LHCN-M2 (cell line): ENCODE results near the gene MYO19. TPM values are rescaled to one million over a fixed set of nuclear protein-coding genes. Genes with fewer than 3 reads are reported as not detected.
"Not testable (repeated sequence)": the region's sequence is repeated elsewhere in the genome, so short reads cannot be mapped to it uniquely, and the experiment has no call there.

Source experiments
- DNase-seq: peaks from one replicate; pipeline ENCODE4 v3.0.0-alpha.2; 2012; ENCODE audit warnings: low read depth
- total RNA-seq: library from RNA; depleted of rRNA; stranded (reverse); fragments of >200 nt; gene quantifications from 2 replicates; pipeline ENCODE4 v1.2.3, GENCODE V29; 2014; rRNA removed

Gene MYO19
- total RNA-seq, 1 experiment from 2014 or later: 66.8 TPM

DNA sequence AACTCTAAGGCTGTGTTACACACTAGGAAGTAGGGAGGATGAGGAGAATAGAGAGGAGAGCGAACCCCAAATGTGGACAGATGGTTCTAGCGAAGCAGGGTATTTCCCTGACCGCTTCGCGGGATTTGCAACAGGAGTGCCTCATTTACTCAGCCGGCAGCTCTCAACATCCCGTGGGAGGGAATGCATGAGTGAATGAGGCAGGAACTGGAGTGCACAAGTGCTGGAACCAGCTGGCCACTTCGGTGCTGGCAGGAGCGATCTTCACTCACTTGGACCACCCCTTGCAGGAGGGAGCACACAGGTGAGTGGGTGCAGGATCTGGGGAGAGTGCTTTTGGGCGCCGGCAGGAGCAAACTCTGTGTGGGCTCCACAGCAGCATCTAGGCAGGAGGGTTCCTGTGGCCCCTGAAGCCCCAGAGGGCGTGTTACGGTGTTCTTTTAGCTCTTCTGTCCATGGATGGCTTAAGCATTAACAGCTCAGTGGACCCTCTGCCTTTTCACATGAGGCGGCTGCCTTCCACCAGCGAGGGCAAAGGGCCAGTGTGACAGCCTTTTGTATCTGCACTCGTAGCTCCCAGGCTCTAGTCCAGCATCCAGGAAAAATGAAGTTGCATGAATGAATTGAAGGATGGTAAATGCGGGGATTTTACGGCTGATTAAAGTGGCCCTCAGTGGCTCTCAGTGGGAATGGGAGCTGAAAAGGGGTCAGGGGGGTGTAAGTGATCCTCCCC lies 65.6 kb downstream of the MYO19 start:
- DNase-seq: no peak

DNA sequence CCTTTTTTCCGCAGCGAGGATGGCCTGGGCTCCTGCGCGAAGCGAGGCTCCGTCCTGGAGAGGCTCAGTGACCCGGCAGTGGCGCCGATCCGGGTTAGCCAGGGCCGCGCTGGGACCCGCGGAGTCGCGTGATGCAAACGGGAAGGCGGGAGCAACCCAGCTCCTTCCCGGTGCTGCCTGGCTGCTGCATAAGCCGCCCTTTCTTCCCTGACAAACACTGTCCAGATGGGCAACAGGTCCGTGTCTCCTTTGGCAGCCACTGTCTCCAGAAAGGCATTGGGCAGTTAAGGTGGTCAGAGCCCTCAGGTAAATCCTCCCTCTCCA lies 69.9 kb downstream of the MYO19 start:
- DNase-seq: no peak

DNA sequence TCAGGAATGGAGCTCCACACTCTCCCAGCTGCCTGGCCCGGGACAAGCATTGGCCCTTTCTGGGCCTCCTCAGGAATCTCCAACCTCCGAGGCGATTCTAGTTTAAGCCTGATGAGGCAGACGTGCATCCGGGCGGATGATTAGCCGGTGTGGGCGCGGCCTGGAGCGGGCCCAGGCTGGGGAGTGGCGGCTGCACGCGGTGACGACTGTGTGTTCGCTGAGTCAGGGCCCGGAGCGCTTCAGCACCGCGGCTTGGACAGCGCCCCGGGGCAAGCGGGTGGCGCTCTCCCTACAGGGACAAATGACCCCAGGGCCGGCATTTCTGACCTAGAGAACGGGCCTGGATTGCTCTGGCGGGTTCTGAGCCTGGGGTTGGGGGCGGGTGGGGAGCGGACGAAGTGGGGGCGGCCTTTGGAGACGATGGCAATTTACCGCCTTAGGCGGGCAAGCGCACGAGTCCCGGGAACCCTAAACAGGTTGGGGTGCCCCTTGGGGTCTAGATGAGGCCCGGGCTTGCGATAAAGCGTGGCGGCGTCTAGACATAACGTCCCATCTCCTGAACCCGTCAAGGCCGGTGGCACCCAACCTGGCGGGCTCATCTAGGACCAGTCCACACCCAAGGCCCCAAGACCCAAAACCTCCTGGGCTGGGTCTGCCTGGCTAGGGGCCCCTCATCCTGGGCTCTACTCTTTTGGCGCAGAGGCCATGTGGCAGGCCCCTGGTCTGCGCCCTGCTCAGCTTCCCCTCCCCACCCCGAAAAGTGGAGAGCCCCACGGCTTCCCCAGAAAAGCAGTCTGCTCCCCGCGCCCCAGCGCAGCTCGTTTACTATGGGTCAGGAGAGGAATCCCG lies 70.5 kb downstream of the MYO19 start:
- DNase-seq: peak; percentile 52

DNA sequence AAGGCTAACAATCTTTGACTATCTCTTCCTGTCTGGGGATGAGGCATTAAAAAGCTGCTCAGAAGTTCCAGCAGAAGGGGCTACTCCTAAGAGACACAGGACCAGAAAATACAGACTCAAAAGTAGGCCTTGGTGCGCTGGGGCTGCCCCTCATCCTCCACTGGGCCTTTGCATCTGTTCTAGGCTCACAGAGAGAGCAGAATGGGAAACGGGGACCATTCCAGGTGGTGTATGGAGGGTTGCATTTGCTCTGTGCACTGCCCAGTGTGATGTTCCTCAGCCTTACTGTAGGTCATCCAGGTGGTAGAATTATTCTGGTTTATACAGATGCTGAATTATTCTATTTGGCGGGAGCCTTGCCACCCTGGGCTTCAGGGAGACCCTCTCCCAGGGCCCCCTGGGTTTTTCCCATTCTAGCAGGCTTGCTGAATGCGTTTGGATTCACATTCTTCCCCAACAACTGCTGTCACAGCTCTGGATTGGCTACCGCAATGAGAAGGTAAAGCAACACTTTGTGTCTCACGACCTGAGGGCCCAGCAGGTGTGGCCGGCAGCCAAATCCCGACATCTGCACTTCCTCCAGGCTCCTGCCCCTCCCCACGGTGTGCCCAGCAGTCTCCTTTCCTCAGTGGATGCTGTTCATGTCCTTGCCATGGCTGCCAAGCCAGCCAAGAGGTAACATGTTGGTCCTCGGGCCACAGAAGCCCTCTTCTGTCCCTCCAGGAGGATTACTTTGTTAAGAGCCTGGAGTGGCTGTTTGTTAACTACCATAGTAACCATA lies 73.1 kb downstream of the MYO19 start:
- no peak for DNase-seq

DNA sequence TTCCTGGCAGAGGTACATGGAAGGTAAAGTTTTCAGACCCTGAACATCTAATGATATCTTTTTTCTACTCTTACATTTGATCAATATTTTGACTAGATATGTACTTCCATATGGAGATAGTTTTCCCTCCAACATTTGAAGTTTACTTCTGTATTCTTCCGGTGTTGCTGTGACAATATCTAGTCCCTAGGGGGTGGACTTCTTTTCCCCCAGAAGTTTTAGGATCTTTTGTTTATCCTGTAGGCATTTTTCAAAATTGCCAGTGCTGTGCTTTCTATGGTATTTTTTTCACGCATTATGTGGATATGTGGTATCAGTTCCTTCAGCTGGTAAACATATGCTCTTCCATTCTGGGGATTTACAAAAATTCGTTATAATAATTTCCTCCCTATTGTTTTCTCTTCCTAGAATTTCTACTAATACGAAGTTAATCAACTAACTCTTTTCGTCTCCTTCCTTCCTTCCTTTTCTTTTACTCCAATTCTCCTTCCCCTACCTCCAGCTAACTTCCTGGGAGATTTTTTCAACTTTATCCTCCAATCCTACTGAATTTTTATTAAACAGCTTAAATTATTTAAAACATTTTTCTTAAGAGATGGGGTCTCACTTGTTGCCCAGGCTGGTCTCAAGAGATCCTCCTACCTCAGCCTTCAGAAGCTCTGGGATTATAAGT lies 74.3 kb downstream of the MYO19 start:
- DNase-seq: no peak

DNA sequence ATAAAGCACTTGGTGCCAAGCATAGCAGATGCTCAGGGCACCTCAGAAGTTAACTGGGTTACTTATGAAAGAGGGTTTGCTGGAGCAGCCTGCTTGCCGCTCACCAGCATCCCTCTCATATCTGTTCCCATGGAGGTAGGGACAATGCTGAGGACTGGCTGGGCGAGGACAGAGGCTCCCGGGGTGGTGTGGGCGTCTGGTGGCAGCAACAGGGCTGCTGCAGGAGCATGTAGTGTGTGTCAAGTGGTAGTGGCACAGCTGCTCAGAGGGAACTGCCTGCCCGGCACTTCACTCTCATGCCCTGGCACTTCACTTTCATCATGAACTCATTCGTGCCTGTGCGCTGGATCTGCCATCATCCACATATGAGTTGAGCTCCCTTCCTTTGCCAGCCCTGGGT lies 75.1 kb downstream of the MYO19 start:
- no peak for DNase-seq

DNA sequence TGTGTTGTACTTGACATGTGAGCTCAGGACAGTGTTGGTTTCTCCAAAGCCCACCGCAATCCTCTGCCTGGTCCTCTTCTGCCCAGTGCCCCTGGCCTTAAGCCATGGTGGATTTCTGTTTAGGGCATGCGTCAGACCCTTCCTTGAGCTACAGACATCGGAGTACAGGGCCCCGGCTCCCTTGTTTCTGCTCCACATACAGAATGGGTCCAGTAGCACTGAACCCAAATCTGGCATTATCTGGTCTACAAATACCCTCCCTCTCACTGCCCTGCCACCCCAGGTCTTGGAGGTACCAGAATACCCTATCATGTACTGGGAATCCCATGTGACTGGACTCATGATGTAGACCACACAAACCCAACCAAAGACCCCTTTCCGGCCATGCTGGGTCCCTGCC lies 75.6 kb downstream of the MYO19 start:
- no peak for DNase-seq

DNA sequence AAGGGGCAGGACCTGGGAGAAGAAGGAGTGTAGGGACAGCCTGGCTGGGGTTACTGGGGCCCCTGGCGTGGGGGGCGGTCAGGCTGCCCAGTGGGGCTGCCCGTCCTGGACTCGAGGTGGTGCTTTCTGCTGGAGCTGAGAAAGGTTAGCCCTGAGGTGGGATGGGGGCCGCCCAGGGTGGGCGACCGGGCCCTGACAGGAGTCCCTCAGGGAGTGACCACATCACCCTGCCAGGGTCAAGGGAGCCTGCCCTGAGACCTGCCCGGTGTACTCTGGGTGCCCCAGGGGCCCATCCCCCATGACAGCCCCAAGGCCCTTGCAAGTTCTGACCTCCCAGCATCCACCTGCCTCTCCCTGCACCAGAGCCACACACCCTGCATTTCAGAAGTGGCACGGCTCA lies 77.0 kb downstream of the MYO19 start:
- not testable (repeated sequence) for DNase-seq

DNA sequence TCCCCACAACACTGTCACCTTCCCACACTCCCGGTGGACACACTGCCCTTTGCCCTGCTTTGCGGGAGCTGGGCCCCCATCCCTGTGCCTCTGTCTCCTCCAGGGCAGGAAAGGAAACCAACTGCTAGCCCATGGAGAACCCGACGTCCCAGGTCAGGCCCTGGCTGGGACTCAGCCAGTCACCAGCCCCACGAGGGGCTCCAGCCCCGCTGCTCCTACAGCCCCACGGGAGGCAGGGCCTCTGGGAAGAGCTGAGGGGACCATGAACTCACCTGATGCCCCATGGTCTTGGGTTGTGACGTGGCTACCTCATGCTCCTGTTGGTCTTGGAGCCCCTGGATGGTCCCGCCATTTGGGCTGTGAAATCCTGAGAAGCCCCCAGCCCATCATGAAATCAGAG lies 81.8 kb downstream of the MYO19 start:
- DNase-seq: not testable (repeated sequence)

DNA sequence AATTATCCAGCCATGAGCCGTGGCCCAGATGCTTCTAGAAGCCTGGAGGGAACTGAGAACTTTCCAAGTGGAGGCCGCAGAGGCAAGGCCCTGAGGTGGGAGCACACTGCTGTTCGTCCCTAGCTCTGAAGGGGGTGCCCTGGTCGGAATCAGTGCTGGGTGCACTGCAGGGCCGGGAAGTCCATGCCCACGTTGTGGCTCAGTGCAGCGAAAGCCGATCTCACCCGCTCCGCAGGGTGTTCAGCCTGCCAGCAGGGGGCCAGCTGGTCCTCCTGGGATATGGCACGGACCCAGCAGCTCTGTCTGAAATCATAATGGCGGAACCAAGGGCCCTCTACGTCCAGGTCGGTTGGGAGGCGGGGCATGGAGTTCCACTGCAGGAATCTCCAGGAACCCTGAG lies 84.7 kb downstream of the MYO19 start:
- not testable (repeated sequence) for DNase-seq

Other genes with a start within 250 kb of the MYO19 start
- gene TBC1D3G, start 211.0 kb downstream of the MYO19 start, total RNA-seq: not detected in 2 replicates
- gene TBC1D3H, start 146.4 kb downstream of the MYO19 start, total RNA-seq: not detected in 2 replicates
- gene ZNHIT3, start 48.2 kb downstream of the MYO19 start, total RNA-seq: 42.8 and 51.3 TPM in 2 replicates
- 11.1 and 12.5 TPM in 2 replicates for gene PIGW, start 119 bp upstream of the MYO19 start, total RNA-seq
- 44.2 and 60.1 TPM in 2 replicates for gene GGNBP2, start 10.1 kb upstream of the MYO19 start, total RNA-seq
- gene DHRS11, start 57.0 kb upstream of the MYO19 start, total RNA-seq: 8.7 and 9.3 TPM in 2 replicates
- gene MRM1, start 66.7 kb upstream of the MYO19 start, total RNA-seq: 10.8 and 11.2 TPM in 2 replicates